Neutrophil (primary cell): Measurements from ENCODE around the gene PHOSPHO2.

Source experiments
- H3K27ac ChIP-seq: fragments of 200-600 bp; sonication (generic); 2 replicates; pipeline ENCODE4 v1.5.1; 2016; ENCODE audit warnings: mild to moderate bottlenecking, moderate library complexity
- H3K27me3 ChIP-seq: fragments of 200-600 bp; sonication (generic); 2 replicates; pipeline ENCODE4 v1.6.0; 2016; ENCODE audit warnings: mild to moderate bottlenecking
- H3K36me3 ChIP-seq: fragments of 200-600 bp; sonication (generic); 2 replicates; pipeline ENCODE4 v1.5.1; 2017
- H3K4me1 ChIP-seq, 2 experiments: fragments of 200-600 bp in 1 of 2; sonication (generic) in 1 of 2; 1 replicate in 1 of 2; 2 replicates in 1 of 2; pipeline versions ENCODE4 v1.5.1 to v1.6.1; 2013 to 2016; ENCODE audit warnings: low read depth in 1 of 2, low read length in 1 of 2, mild to moderate bottlenecking in 1 of 2, moderate library complexity in 1 of 2; ENCODE audit not compliant: control insufficient read depth in 1 of 2, insufficient read depth in 1 of 2
- H3K4me3 ChIP-seq, 2 experiments: fragments of 200-600 bp in 1 of 2; sonication (generic) in 1 of 2; 1 replicate in 1 of 2; 2 replicates in 1 of 2; pipeline ENCODE4 v1.5.1; 2013 to 2016; ENCODE audit warnings: low read depth in 1 of 2, low read length in 1 of 2, mild to moderate bottlenecking in 1 of 2, moderate library complexity in 1 of 2
- H3K9me3 ChIP-seq: fragments of 200-600 bp; sonication (generic); 2 replicates; pipeline ENCODE4 v1.5.1; 2016
- TF ChIP-seq, protein P1 (sequence below): fragments of 200-600 bp; sonication (generic); IDR thresholded peaks from 2 replicates; pipeline ENCODE4 v1.5.1; 2016; ENCODE audit warnings: antibody characterized with exemption

PHOSPHO2 gene

DNA sequence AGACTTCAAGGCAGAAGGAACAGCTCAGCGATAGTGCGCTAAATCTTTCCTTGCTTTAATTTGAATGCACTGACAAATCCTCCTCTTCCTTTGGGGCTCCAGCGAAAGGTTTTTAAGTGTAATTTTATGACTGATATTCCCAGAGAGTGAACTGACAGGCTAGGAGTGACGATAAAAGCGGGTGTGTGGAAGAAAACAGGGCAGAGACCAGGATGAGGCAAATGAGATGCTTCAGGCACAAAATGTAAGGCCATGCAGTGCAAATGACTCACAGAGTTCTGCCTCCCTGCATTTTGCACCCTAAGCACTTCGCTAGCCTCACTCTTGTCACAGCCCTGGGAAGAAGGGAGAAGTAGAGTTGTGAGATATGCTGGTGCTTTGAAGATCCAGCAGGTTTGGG lies 54.0 kb downstream of the PHOSPHO2 start:
- no peaks in the 10 kb centered on the region for H3K27me3 ChIP-seq
- TF ChIP-seq, protein P1, sequence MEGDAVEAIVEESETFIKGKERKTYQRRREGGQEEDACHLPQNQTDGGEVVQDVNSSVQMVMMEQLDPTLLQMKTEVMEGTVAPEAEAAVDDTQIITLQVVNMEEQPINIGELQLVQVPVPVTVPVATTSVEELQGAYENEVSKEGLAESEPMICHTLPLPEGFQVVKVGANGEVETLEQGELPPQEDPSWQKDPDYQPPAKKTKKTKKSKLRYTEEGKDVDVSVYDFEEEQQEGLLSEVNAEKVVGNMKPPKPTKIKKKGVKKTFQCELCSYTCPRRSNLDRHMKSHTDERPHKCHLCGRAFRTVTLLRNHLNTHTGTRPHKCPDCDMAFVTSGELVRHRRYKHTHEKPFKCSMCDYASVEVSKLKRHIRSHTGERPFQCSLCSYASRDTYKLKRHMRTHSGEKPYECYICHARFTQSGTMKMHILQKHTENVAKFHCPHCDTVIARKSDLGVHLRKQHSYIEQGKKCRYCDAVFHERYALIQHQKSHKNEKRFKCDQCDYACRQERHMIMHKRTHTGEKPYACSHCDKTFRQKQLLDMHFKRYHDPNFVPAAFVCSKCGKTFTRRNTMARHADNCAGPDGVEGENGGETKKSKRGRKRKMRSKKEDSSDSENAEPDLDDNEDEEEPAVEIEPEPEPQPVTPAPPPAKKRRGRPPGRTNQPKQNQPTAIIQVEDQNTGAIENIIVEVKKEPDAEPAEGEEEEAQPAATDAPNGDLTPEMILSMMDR: no peak
- H3K4me3 ChIP-seq: no peak overlapping the region
- H3K4me1 ChIP-seq: no peaks in the 10 kb centered on the region
- H3K9me3 ChIP-seq: no peaks in the 10 kb centered on the region
- no peaks in the 10 kb centered on the region for H3K36me3 ChIP-seq
- H3K27ac ChIP-seq: no peak overlapping the region
